Gastrocnemius medialis (tissue), 4 donors: ENCODE results near the gene DOCK4. TPM values are rescaled to one million over a fixed set of nuclear protein-coding genes. Genes with fewer than 3 reads are reported as not detected.

Experiments
- ATAC-seq, 2 donors: fragments of 150-250 bp; one replicate each; pipeline ENCODE4 v1.9.1; 2016
- DNase-seq, 2 donors: peaks; one replicate each; pipeline ENCODE4 v3.0.0-alpha.2; 2019
- H3K27ac ChIP-seq, 4 donors: fragments of 200-600 bp; sonication (generic); 1 replicate in 1 of 4; 2 replicates in 3 of 4; pipeline ENCODE4 v1.5.1; 2016 to 2018; ENCODE audit warnings: mild to moderate bottlenecking in 2 of 4, moderate library complexity in 1 of 4
- H3K27me3 ChIP-seq, 3 donors: fragments of 200-600 bp; sonication (generic) in 2 of 3; 1 replicate in 1 of 3; 2 replicates in 2 of 3; pipeline versions ENCODE4 v1.5.1 to v1.6.0; 2016 to 2019; ENCODE audit warnings: mild to moderate bottlenecking in 1 of 3, moderate library complexity in 1 of 3
- H3K36me3 ChIP-seq, 2 donors: fragments of 200-600 bp; sonication (generic) in 1 of 2; one replicate each; pipeline ENCODE4 v1.5.1; 2017 to 2018
- H3K4me1 ChIP-seq, 2 donors: fragments of 200-600 bp; sonication (generic) in 1 of 2; one replicate each; pipeline ENCODE4 v1.5.1; 2016 to 2017; ENCODE audit warnings: mild to moderate bottlenecking in 2 of 2
- H3K4me3 ChIP-seq, 4 donors: fragments of 200-600 bp; sonication (generic) in 3 of 4; 1 replicate in 1 of 4; 2 replicates in 3 of 4; pipeline ENCODE4 v1.5.1; 2016 to 2019; ENCODE audit warnings: mild to moderate bottlenecking in 2 of 4
- H3K9me3 ChIP-seq, 3 donors: fragments of 200-600 bp; sonication (generic) in 2 of 3; 1 replicate in 1 of 3; 2 replicates in 2 of 3; pipeline ENCODE4 v1.5.1; 2016 to 2019
- POLR2A ChIP-seq, 2 donors: fragments of 450-650 bp; IDR thresholded peaks; one replicate each; pipeline ENCODE4 v1.6.1; 2017; ENCODE audit warnings: antibody characterized with exemption in 2 of 2, mild to moderate bottlenecking in 2 of 2, moderate library complexity in 2 of 2
- in situ Hi-C, 4 donors: fragments of 200-750 bp; cut with MboI; loops; one replicate each; pipeline versions ENCODE4 v1.15.0 to v1.8.0; 2017; ENCODE audit warnings: low sequenced_read_pairs in 4 of 4
- intact Hi-C: fragments of 100-400 bp; cut with DNase I; formaldehyde crosslinking; loops from one replicate; pipeline ENCODE4 v1.15.1; 2023; ENCODE audit warnings: low total_unique reads
- total RNA-seq, 4 donors: library from RNA; depleted of rRNA; stranded (reverse); fragments of >200 nt; gene quantifications; one replicate each; pipeline versions ENCODE4 v1.1.0 to v1.2.3, GENCODE V29; 2016
- TF ChIP-seq, protein P1 (sequence below), 5 experiments: fragments of 450-650 bp in 3 of 5; fragments of 200-600 bp in 2 of 5; sonication (generic) in 2 of 5; IDR thresholded peaks in 4 of 5; conservative IDR thresholded peaks in 1 of 5; 1 replicate in 4 of 5; 2 replicates in 1 of 5; pipeline ENCODE4 v1.5.1; 2016 to 2019; ENCODE audit warnings: antibody characterized with exemption in 5 of 5, mild to moderate bottlenecking in 3 of 5, moderate library complexity in 3 of 5

DOCK4 gene
- total RNA-seq, 4 donors from 2014 or later: 8.7 to 12.0 (median 10.2) TPM

GRCh38 chr7:111775206-111775605, 431.0 kb downstream of the DOCK4 start:
- Histone ChIP-seq H3K27ac (no peak overlapping the region), H3K4me1 (no peaks in the 10 kb centered on the region), H3K36me3 (peaks cover 0 to 25% of the 10 kb centered on the region in 2 donors), H3K9me3 (no peaks in the 10 kb centered on the region), H3K4me3 (no peak overlapping the region), H3K27me3 (no peaks in the 10 kb centered on the region)
- ATAC-seq: no peak
- intact Hi-C loops (no loop called here), in situ Hi-C loops (no loop called here)
- DNase-seq: no peak
- TF ChIP-seq, protein P1, sequence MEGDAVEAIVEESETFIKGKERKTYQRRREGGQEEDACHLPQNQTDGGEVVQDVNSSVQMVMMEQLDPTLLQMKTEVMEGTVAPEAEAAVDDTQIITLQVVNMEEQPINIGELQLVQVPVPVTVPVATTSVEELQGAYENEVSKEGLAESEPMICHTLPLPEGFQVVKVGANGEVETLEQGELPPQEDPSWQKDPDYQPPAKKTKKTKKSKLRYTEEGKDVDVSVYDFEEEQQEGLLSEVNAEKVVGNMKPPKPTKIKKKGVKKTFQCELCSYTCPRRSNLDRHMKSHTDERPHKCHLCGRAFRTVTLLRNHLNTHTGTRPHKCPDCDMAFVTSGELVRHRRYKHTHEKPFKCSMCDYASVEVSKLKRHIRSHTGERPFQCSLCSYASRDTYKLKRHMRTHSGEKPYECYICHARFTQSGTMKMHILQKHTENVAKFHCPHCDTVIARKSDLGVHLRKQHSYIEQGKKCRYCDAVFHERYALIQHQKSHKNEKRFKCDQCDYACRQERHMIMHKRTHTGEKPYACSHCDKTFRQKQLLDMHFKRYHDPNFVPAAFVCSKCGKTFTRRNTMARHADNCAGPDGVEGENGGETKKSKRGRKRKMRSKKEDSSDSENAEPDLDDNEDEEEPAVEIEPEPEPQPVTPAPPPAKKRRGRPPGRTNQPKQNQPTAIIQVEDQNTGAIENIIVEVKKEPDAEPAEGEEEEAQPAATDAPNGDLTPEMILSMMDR (IDR thresholded peaks at IDR 0.05 in 4 of 5, conservative IDR thresholded peaks at IDR 0.05 in 1 of 5): no peak
- TF ChIP-seq POLR2A (IDR thresholded peaks at IDR 0.05): no peak

DNA sequence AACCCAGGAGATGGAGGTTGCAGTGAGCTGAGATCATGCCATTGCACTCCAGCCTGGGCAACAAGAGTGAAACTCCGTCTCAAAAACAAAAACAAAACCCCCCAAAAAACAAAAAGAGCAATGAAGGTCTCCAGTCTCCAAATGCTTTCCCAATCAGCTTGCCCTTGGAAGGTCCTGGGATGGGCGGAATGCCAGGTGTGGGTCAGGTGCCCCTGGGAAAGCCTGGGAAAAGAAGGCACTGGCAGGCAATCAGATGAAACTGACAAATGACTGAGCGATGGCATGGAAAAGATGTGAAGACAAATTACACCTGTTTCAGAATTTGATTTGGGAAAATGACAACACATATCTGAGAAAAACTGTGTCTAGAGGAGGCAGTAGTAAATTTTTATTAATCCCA, 433.5 kb downstream of the DOCK4 start:
- Histone ChIP-seq H3K9me3 (no peaks in the 10 kb centered on the region), H3K36me3 (peaks cover 0 to 29% of the 10 kb centered on the region in 2 donors), H3K4me1 (no peaks in the 10 kb centered on the region), H3K27ac (no peak overlapping the region), H3K27me3 (no peaks in the 10 kb centered on the region), H3K4me3 (no peak overlapping the region)
- in situ Hi-C loops: loop anchor here in 2 of 4 donors (25.0 kb wide), 2 partner anchors 640 to 740 kb away; no protein-coding TSS in a partner anchor
- DNase-seq (no peak), ATAC-seq (no peak)
- intact Hi-C loops: no loop called here
- no peak for TF ChIP-seq POLR2A (IDR thresholded peaks at IDR 0.05)
- TF ChIP-seq, protein P1 (IDR thresholded peaks at IDR 0.05 in 4 of 5, conservative IDR thresholded peaks at IDR 0.05 in 1 of 5): no peak

- Histone ChIP-seq H3K36me3 (peaks cover 0 to 18% of the 10 kb centered on the region in 2 donors), H3K9me3 (no peaks in the 10 kb centered on the region), H3K4me3 (no peak overlapping the region), H3K4me1 (no peaks in the 10 kb centered on the region), H3K27ac (no peak overlapping the region), H3K27me3 (no peaks in the 10 kb centered on the region)
- TF ChIP-seq POLR2A (IDR thresholded peaks at IDR 0.05): no peak
- TF ChIP-seq, protein P1 (IDR thresholded peaks at IDR 0.05 in 4 of 5, conservative IDR thresholded peaks at IDR 0.05 in 1 of 5): no peak
- no peak for ATAC-seq
- intact Hi-C loops: no loop called here
- in situ Hi-C loops: loop anchor here in 2 of 4 donors (25.0 kb wide), 2 partner anchors 641 to 741 kb away; no protein-coding TSS in a partner anchor
- no peak for DNase-seq
Observed at GRCh38 chr7:111771638-111772037, 434.6 kb downstream of the DOCK4 start.

DNA sequence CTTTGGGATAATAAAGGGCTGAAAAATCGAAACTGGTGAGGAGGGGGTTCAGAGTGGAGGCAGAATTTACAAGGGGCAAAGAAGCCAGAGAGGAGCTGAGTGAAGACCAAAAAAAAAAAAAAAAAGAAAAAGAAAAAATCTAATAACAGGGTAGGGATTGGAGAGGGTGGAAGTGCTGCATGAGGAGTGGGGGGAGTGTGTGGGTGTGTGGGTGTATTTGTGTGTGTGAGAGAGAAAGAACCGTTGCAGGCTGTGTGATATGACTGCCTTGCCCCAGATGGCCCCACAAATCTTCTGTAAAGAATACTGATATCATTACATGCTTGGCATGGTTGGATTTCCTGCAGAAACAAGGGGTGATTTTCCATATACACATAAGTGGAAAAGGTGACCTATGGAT, 436.1 kb downstream of the DOCK4 start:
- DNase-seq (no peak), ATAC-seq (no peak)
- Histone ChIP-seq H3K4me1 (no peaks in the 10 kb centered on the region), H3K9me3 (no peaks in the 10 kb centered on the region), H3K27me3 (no peaks in the 10 kb centered on the region), H3K36me3 (peaks cover 0 to 13% of the 10 kb centered on the region in 2 donors), H3K4me3 (no peak overlapping the region), H3K27ac (no peak overlapping the region)
- in situ Hi-C loops: loop anchor here in 2 of 4 donors (25.0 kb wide), 2 partner anchors 642 to 742 kb away; no protein-coding TSS in a partner anchor
- no peak for TF ChIP-seq POLR2A (IDR thresholded peaks at IDR 0.05)
- TF ChIP-seq, protein P1 (IDR thresholded peaks at IDR 0.05 in 4 of 5, conservative IDR thresholded peaks at IDR 0.05 in 1 of 5): no peak
- intact Hi-C loops: no loop called here
